ENCODE measurements around the gene MRPL39.

Gene MRPL39

DNA sequence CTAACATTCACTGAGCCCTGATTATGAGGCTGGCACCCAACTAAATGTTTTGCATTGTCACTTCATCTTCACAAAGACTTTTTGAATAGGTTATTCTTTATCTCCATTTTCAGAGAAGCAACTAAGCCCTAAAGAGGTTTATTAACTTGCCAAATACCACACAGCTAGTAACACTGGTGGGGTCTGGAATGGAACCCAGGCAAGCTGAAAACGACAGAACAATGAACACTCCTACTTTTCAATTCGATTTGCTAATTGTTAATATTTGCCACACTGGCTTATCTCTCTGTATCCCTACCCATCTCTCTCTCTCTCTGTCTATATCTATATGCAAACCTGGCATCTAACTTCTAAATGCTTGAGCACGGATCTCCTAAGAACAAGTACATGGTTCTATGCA is 40.6 kb downstream of the MRPL39 start:
- no peak for DNase-seq

DNA sequence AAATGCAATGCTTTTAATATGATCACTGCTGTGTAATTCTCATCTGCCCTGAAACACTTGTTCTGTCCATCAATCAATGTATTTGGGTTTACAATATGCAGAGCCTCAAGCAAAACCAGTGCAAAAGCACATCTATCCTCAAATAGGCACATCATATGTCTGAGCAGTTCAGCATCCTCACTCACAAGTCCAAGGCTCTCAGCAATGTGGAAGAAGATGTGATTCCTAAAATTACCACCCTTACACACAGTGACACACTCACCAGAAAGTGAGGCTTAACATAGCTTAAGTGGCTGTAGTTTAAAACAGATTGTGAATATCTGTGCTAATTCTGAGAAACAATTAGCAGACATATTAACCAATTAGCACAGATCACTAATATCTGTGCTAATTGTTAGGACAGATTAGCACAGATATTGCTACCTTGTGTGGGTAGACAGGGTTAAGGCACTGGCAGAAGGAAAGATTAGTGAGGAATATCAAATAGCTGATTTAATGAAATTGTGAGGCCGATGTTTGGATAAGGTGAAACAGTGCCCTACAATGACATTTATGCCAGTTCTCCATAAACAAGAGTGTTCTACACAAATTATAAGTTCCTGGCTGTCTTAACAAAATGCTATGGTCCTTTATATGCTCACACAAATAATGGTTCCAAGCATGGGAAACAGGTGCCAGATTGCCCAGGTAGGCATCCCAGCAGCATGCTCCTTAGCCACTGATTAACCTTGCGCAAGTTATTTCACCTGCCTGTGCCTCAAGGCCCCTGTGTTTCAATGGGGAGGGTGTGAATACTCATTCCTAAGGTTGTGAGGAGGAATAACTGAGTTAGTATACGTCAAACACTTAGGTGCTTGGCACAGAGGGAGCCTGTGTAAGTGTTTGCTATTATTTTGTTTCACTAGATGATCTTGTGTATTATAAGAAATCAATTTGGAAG is 41.7 kb downstream of the MRPL39 start:
- DNase-seq, result no peak

DNA sequence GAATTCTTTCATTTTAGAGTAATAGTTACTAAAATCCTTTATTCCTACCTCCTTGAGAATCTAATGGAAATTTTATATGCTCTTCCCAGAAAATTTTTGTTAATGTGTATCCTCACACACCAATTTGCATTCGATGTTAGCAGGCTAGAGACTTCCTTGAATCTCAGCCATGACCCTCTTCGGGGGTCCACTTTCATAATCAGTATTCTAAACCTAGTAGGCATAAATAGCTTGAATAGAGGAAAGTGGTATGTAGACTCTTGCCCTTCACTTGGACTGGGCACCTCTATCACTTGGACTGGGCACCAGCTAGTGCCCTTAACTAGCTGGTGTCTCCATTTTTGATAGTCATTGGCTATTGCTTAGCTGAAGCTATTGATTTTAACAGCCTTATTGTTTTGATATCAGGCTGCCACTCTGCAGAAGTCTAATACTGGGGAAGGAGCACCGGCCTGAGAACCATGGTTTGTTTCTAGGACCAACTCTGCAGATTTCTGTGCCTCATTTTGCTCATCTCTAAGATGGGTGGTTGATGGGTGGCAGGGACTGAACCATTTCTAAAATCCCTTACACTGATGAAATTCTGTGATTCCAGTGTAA is 42.8 kb downstream of the MRPL39 start:
- DNase-seq, result no peak

DNA sequence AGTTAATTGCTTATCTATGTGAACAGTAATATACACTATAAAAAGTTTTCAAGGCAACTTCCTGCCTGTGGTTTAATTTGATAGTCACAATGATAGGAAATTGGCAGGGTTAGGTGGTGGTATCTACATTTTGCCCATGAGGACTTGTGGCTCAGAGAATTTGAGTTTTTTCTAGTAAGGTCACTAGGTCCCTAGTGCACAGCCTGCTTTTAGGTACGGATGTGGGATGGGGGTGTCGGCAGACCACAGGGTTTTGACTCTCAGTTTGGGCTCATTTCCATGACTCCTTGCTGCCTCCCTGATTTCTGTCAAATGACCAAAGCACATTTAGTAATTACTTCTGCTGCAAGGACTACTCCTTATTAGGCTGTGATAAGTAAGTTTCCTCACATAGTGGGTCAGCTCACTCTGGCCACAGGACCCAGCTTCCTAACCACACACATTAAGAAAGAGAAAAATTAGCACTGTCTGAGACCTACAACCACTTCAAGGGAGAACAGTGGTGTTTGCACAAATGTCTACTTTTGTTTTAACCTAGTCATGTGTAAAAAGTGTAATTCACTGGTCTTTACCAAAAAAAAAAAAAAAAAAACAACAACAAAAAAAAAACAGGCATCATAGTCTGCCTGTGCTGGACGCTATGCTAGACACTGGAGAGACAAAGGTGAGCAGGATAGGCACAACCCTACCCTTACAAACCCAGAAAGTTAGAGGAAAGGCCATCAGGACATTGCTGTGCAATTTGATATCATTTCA is 43.7 kb downstream of the MRPL39 start:
- DNase-seq, result no peak

DNA sequence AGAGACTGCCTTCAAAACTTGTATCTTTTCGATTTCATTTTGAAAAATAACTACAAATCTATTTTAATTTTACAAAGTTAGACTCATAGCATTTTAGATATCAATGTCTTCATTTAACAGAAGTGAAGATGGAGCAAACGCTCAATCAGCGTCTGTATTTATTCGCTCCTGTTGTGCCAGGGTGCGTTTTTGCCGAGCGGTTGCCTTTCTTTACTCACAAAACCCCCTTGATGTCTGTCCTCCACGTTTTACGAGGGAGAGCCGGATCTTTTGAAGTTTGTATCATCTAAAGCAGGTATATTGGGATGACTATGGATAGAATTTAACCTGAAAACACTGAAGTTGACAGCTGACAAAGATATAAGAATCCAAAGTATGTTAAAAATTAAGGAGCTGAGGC is 44.6 kb downstream of the MRPL39 start:
- DNase-seq, result no peak

DNA sequence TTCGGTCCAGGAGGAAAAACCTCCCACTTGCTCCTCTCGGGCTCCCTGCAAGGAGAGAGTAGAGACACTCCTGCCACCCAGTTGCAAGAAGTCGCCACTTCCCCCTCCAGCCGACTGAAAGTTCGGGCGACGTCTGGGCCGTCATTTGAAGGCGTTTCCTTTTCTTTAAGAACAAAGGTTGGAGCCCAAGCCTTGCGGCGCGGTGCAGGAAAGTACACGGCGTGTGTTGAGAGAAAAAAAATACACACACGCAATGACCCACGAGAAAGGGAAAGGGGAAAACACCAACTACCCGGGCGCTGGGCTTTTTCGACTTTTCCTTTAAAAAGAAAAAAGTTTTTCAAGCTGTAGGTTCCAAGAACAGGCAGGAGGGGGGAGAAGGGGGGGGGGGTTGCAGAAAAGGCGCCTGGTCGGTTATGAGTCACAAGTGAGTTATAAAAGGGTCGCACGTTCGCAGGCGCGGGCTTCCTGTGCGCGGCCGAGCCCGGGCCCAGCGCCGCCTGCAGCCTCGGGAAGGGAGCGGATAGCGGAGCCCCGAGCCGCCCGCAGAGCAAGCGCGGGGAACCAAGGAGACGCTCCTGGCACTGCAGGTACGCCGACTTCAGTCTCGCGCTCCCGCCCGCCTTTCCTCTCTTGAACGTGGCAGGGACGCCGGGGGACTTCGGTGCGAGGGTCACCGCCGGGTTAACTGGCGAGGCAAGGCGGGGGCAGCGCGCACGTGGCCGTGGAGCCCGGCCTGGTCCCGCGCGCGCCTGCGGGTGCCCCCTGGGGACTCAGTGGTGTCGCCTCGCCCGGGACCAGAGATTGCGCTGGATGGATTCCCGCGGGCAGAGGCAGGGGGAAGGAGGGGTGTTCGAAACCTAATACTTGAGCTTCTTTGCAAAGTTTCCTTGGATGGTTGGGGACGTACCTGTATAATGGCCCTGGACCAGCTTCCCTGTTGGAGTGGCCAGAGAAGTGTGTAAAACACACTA is 45.3 kb downstream of the MRPL39 start:
- no peak for DNase-seq

DNA sequence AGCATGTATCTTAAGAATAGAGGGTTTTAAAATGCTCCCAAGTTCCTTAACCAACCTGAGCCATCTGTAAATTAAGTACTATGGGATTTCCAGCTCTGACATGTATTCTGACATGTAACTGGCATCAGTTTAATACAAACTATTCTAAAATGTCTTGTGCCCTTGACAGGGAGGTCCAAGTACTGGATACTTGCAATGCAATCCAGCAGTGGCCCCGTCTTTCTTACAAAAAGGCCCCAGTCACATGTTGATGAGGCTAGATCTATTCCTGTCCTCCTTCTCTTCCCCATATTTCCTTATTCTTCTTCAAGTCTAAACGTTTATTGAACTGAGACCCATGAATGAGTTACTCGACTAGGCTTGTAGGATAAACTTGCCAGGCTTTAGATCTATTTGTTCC is 46.4 kb downstream of the MRPL39 start:
- DNase-seq, result no peak

DNA sequence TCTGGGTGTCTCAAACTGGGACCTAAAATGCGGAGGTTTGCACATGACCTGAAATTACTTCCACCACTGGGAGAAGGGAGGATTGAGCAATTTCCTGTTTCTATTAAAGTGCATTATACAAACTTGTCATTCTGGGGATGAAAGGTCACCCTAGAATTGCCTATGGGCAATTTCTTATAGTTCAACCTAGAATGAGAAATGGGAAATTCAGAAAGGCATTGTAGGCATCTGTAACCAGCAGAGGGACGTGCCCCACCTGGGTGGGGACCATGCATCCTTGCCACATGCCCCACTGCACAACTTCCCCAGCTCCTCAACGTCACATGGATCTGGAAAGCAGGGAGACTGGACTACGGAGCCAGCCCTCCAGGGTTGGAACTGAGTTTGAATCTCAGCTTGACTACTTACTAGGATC is 47.0 kb downstream of the MRPL39 start:
- DNase-seq, result no peak

DNA sequence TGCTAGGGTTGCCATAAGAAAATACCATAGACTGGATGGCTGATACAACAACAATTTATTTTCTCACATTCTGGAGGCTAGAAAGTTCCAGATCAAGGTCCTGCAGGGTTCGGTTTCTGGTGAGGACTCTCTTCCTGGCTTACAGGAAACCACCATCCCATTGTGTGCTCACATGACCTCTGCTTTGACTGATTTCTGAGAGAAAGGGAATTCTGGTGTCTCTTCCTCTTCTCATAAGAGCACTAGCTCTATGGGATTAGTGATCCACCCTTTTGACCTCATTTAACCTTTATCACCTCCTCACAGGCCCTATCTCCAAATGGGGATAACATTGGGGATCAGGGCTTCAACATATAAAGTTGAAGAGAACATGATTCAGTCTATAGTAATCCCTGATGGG is 47.5 kb downstream of the MRPL39 start:
- no peak for DNase-seq

DNA sequence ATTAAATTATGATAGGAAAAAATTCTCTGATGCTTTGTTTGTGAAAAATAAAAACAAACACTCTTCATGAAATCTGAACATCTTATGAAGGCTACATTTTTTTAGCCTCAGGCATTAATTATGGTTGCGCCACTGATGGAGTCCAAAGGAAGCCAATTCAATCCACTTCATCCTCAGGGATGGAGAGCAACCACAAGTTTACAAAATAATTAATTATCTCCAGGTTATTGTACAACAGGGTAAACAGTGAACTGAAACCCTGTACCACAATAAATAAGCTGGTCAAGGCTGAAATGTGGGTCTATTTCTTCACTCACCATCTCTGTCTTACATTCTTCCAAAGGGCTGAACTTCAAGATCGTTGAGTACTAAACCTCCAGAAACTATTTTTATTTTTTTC is 49.2 kb downstream of the MRPL39 start:
- no peak for DNase-seq

GRCh38 chr21:25557180-25557579 is 50.1 kb downstream of the MRPL39 start:
- no peak for DNase-seq

DNA sequence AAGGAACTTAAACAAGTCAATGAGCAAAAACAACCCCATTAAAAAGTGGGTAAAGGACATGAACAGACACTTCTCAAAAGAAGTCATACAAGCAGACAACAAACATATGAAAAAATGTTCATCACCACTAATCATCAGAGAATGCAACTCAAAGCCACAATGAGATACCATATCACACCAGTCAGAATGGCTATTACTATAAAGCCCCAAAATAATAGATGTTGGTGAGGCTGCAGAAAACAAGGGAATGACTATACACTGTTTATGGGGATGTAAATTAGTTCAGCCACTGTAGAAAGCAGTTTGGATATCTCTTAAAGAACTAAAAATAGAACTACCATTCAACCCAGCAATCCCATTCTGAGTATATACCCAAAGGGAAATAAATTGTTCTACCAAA is 51.2 kb downstream of the MRPL39 start:
- DNase-seq, result no peak

DNA sequence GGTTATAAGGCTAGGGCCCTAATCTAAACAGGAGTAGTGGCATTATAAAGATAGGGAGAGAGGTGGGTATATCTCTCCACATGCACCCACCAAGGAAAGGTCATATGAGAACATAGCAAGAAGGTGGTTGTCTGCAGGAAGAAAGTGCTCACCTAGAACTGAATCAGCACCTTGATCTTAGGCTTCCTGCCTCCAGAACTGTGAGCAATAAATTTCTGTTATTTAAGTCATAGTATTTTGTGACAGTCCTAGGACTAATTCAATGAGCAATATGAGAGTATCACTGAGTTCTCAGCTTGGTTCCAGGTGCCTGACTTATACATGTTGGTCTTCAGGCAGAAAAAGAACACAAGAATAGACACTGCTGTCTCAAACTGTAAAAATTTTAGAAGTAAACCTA is 51.8 kb downstream of the MRPL39 start:
- DNase-seq, result no peak

DNA sequence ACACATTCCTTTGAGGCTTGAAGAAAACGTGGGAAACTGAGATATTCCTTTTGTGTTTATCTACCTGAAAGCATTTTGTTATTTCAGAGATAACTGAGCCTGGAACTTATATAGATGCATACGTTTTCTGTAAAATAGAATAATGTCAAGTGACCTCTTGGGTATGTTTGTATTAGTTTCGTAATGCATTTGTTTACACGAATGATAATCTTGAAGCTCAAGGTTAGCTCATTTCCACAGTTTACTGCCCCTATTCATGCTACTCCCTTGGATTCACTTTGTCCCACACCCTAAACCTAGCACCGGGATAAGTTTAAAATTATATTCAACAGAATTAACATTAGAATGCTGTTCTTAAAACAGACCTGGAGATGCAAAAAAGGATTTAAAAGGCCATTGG is 54.4 kb downstream of the MRPL39 start:
- DNase-seq, result no peak

GRCh38 chr21:25551569-25551968 is 55.7 kb downstream of the MRPL39 start:
- DNase-seq, result no peak

DNA sequence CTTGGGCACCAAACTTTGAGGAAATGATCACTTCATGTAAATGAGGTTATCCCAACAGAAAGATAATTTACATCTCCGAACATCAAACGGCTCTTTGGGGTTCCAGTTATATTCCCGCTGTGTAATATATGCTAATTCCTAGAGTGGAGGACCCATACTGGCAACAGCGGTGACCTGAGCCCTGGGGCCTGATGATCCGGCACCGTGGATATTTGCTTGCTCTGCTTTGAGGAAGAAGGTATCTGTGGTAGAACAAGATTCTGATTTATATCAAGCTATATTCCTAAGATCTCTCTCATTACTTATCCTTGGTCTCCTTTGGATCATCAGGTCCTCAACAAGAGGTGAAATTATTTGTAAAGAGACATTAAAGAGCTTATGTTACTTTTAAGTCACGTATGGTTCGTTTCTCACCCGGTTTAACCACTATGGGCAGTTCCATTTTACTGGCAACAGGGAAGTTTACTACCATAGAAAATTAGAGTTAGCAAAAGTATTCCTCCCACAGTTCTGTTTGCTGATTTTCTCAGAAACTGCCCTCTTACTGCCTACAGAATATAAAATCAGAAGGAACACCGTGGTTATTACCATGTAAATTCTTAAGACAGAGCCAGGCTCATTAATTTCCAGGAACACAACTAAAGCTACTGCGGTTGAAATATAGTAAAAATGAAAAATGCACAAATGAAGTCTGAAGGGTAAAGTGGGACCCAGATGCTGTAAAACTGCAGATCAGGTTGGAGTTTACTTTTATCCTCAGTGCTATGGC is 56.7 kb downstream of the MRPL39 start:
- DNase-seq, result no peak

- no peak for DNase-seq
Observed at GRCh38 chr21:25541042-25541441, 66.2 kb downstream of the MRPL39 start.

DNA sequence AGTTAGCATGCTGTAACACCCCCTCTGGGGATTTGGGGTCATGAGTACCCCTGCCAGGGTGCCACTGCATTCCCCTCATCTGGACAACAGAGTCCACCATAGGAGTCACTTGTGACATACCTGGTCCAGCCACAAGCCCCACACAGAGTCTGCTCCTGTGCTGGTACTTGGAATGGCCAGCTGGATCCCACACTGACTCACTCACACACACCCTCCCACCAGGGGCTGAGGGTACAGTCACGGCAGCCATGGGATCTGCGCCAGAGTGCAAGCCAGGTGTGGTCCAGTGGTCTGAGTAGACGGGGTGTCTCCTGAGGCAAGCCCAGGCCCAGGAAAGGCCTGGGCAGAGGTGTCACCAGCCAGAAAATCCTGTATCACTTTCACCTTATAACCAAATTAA is 67.7 kb downstream of the MRPL39 start:
- DNase-seq, result no peak

DNA sequence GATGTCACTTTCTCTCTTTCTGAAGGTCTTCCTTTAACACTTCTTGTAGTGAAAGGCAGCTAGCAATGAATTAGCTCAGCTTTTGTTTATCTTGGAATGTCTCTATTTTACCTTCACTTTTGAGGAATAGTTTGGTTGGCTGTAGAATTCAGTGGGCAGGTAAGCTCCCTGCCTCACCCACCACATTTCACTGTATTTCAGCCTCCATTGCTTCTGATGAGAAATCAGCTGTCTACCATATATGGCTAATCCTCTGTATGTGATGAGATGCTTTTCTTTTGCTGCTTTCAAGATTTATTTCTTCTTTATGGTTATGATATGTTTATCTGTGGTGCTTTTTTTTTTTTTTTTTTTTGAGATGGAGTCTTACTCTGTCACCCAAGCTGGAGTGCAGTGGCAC is 70.1 kb downstream of the MRPL39 start:
- no peak for DNase-seq

- DNase-seq, result no peak
Observed at GRCh38 chr21:25536752-25537151, 70.5 kb downstream of the MRPL39 start.

DNA sequence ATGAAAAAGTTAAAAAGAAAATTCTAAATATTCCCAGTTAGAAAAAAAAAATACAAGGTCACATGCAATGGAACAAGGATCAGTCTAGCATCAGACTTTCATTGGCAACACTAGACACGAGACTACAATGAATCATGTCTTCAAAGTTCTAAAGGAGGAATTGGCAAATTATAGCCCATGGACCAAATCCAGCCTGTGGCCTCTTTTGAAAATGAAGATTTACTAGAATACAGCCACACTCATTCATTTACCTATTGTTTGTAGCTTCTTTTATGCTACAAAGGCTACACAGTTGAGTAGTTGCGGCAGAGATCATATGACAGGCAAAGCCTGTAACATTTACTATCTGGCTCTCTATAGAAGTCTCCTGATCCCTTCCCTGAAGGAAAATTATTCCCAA is 71.4 kb downstream of the MRPL39 start:
- DNase-seq, result no peak
